HFFc6 (cell line): Measurements from ENCODE around the gene EXOSC6. TPM values are rescaled to one million over a fixed set of nuclear protein-coding genes. Genes with fewer than 3 reads are reported as not detected.
A peak's percentile ranks its signal among the peaks of the same experiment; 100 is the strongest.
"Not testable (repeated sequence)": the region's sequence is repeated elsewhere in the genome, so short reads cannot be mapped to it uniquely, and the experiment has no call there.

ENCODE experiments used
- DNase-seq: peaks from one replicate; pipeline ENCODE4 v3.0.0-alpha.2; 2018
- H3K27ac Mint-ChIP-seq: 2 replicates; pipeline ENCODE4 v1.8.0; 2020; ENCODE audit warnings: mild to moderate bottlenecking, mixed read lengths
- H3K27me3 Mint-ChIP-seq: 2 replicates; pipeline ENCODE4 v1.8.0; 2021; ENCODE audit warnings: mild to moderate bottlenecking, moderate library complexity, mixed read lengths; ENCODE audit not compliant: insufficient read depth
- H3K36me3 Mint-ChIP-seq: 2 replicates; pipeline ENCODE4 v1.8.0; 2021; ENCODE audit warnings: low read depth, mixed read lengths
- H3K4me1 Mint-ChIP-seq: 2 replicates; pipeline ENCODE4 v1.8.0; 2020; ENCODE audit warnings: low read depth, mixed read lengths
- H3K4me3 Mint-ChIP-seq: 2 replicates; pipeline ENCODE4 v1.8.0; 2020; ENCODE audit warnings: mild to moderate bottlenecking, moderate library complexity, mixed read lengths
- H3K9me3 Mint-ChIP-seq: 2 replicates; pipeline ENCODE4 v1.8.0; 2020; ENCODE audit warnings: mild to moderate bottlenecking, mixed read lengths
- CTCF ChIP-seq: fragments of 200-600 bp; sonication (generic); IDR thresholded peaks from 2 replicates; pipeline ENCODE4 v1.5.0; 2021; ENCODE audit warnings: antibody characterized with exemption, mild to moderate bottlenecking
- total RNA-seq, 6 experiments: library from RNA; stranded (reverse); fragmentation: NEBNext Ultra II Directional; extraction: Animal tissue kit (Norgen Biotek cat#: 25700); gene quantifications; 2 replicates in 1 of 6; 3 replicates in 5 of 6; pipeline ENCODE4 v1.2.3, GENCODE V29; 2021

EXOSC6 gene
- total RNA-seq, 6 experiments from 2014 or later = 19.4 to 24.9 (median 21.6) TPM

DNA sequence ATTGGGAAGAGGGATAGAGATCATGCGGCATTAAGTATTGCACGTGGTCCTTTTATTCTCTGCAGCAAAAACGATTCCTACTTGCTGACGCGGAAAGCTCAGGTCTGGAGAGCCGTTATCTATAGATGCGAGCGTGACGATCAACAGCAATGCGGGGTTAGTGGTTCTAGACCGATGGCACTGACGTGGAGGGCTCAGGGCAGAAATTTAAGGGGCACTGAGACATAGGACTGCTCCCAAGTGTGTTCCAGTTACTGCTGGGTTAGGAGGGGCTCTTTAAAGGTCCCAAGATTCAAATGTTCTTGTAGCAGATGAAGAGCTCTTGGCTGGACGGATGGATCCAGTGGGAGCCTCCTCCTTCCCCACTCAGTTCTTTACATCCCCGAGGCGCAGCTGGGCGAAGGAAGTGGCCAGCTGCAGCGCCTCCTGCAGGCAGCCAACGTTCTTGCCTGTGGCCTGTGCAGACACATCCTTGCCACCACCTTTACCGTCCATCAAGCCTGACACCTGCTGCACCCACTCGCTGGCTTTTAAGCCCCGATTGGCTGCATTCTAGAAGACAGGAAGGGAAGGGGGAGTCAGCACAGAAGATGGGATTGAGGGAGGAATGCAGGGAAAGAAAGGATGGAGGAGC lies 732 bp upstream of the EXOSC6 start:
- Mint-ChIP-seq H3K27ac (no peak overlapping the region), H3K4me1 (peaks cover 11% of the 10 kb centered on the region), H3K9me3 (no peaks in the 10 kb centered on the region), H3K36me3 (peaks cover 20% of the 10 kb centered on the region), H3K27me3 (peaks cover 6% of the 10 kb centered on the region; the same call in 1 of the 2 replicates), H3K4me3 (no peak overlapping the region; the same call in 1 of the 2 replicates)
- DNase-seq = no peak
- peak; percentile 65; the same call in 1 of the 2 replicates for TF ChIP-seq CTCF

GRCh38 chr16:70250748-70251628 lies 752 bp downstream of the EXOSC6 start:
- Mint-ChIP-seq H3K9me3 (no peaks in the 10 kb centered on the region), H3K36me3 (peaks cover 20% of the 10 kb centered on the region), H3K4me1 (peaks cover 11% of the 10 kb centered on the region), H3K27ac (peak overlapping the region; percentile 59), H3K27me3 (peaks cover 6% of the 10 kb centered on the region; the same call in 1 of the 2 replicates), H3K4me3 (peak overlapping the region; percentile 85)
- DNase-seq = peak; percentile 28
- TF ChIP-seq CTCF = no peak

DNA sequence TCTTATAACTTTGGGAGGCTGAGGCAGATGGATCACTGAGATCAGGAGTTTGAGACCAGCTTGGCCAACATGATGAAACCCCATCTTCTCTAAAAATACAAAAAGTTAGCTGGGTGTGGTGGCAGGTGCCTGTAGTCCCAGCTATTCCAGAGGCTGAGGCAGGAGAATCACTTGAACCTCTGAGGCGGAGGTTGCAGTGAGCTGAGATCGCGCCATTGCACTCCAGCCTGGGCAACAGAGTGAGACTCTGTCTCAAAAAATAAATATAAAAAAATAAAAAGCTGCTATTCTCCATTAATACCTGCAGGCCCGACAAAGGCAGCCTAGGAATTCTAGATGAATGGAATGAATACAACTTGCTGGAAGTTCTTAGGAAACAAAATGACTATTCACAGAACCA lies 2.0 kb downstream of the EXOSC6 start:
- H3K36me3 Mint-ChIP-seq = peaks cover 20% of the 10 kb centered on the region
- H3K4me3 Mint-ChIP-seq = peak overlapping the region; percentile 71

GRCh38 chr16:70238773-70239172 lies 13.0 kb downstream of the EXOSC6 start:
- H3K4me1 Mint-ChIP-seq, H3K27ac Mint-ChIP-seq: not testable (repeated sequence)

More for the DNA sequence above, 2.0 kb downstream of the EXOSC6 start:
- H3K27ac Mint-ChIP-seq, H3K9me3 Mint-ChIP-seq, DNase-seq, H3K27me3 Mint-ChIP-seq: not testable (repeated sequence)
- peaks cover 11% of the 10 kb centered on the region for H3K4me1 Mint-ChIP-seq

DNA sequence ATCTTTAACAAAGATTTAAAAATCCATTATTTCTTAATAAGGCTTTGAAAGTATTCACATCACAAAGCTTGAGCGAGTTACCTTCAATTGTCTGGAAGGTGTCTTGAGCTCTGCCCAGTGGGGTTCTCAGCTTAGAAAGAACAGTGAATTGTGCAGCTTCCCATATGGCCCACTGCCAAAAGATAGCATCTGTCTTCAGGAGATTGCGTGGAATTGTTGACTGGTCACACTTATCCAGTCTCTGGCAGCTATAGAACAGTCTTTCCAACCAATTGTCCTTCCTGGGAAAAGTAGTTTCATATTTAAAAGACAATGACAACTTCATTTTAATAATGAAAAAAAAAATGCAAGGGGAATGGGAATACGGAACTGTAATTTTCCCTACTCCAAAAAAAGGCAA lies 19.9 kb downstream of the EXOSC6 start:
- H3K4me3 Mint-ChIP-seq = not testable (repeated sequence)

More at GRCh38 chr16:70238773-70239172, 13.0 kb downstream of the EXOSC6 start:
- not testable (repeated sequence) for H3K4me3 Mint-ChIP-seq, H3K9me3 Mint-ChIP-seq, DNase-seq, H3K27me3 Mint-ChIP-seq, H3K36me3 Mint-ChIP-seq

DNA sequence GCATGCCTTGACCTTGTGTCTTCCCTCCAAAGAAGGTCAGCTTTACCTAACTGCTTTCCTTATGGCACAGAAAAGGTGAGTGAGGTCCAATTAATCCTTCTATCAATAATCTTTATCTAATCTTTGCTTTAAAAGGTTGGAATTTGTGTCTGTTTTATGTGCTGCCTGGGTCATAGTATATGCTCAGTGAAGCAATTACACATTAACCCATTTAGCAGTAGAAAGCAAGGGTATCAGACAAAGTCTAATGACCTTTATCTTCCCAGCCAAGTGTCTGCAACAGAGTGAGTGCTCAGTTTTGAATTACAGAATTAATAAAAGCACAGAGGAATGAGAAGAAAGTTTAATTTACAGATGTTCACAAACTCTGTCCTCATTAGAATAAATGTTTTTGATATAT lies 25.7 kb downstream of the EXOSC6 start:
- H3K36me3 Mint-ChIP-seq, H3K27ac Mint-ChIP-seq, H3K27me3 Mint-ChIP-seq, H3K9me3 Mint-ChIP-seq, DNase-seq, H3K4me3 Mint-ChIP-seq: not testable (repeated sequence)
- peaks cover 22% of the 10 kb centered on the region for H3K4me1 Mint-ChIP-seq

More for the DNA sequence above, 19.9 kb downstream of the EXOSC6 start:
- not testable (repeated sequence) for H3K36me3 Mint-ChIP-seq, DNase-seq, H3K27ac Mint-ChIP-seq, H3K4me1 Mint-ChIP-seq, H3K9me3 Mint-ChIP-seq, H3K27me3 Mint-ChIP-seq

DNA sequence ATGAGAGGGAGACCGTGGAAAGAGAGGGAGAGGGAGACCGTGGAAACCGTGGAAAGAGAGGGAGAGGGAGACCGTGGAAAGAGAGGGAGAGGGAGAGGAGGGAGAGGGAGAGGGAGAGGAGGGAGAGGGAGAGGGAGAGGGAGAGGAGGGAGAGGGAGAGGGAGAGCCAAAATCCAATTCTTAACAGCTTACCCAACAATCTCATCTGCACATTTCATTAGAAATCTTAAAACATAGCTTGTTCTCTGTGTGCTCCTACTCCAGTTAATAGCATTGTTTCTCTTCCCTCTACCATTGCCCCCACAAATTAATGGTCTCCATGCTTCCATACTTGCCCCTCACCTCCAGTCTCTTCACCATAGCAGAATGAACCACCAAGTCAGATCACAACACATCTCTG lies 26.3 kb downstream of the EXOSC6 start:
- H3K27ac Mint-ChIP-seq, DNase-seq, H3K9me3 Mint-ChIP-seq, H3K4me3 Mint-ChIP-seq, H3K27me3 Mint-ChIP-seq, H3K36me3 Mint-ChIP-seq: not testable (repeated sequence)
- H3K4me1 Mint-ChIP-seq = peaks cover 22% of the 10 kb centered on the region

- H3K27ac Mint-ChIP-seq, H3K27me3 Mint-ChIP-seq, H3K9me3 Mint-ChIP-seq, H3K36me3 Mint-ChIP-seq, DNase-seq, H3K4me3 Mint-ChIP-seq: not testable (repeated sequence)
- peaks cover 22% of the 10 kb centered on the region for H3K4me1 Mint-ChIP-seq
Observed at GRCh38 chr16:70224645-70225044, 27.1 kb downstream of the EXOSC6 start.

GRCh38 chr16:70223971-70224513 lies 27.7 kb downstream of the EXOSC6 start:
- H3K27me3 Mint-ChIP-seq, H3K27ac Mint-ChIP-seq, H3K9me3 Mint-ChIP-seq, H3K4me3 Mint-ChIP-seq, DNase-seq, H3K36me3 Mint-ChIP-seq: not testable (repeated sequence)
- H3K4me1 Mint-ChIP-seq = peaks cover 19% of the 10 kb centered on the region

DNA sequence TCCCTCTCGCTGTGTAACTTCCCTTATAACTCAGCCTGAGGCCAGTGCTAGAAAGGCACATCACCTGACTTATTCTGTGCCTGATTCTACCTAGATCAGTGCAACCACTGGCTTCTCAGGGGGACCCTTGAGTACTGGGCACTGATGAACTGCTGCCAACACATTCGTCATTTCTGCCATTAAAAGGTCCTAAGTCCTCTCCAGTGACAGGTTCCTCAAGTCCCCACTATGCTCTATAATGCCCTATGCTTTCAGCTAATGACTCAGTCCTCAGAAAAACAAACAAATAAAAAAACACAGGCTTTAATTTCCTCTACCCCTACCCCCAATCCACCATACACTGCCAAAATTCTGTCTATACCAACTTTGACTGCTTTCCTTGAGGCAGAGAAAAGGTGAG lies 28.5 kb downstream of the EXOSC6 start:
- H3K36me3 Mint-ChIP-seq, H3K27me3 Mint-ChIP-seq, DNase-seq, H3K4me3 Mint-ChIP-seq, H3K9me3 Mint-ChIP-seq: not testable (repeated sequence)
- Mint-ChIP-seq H3K4me1 (peaks cover 18% of the 10 kb centered on the region), H3K27ac (peak overlapping the region; percentile 24; the same call in 1 of the 2 replicates)

- H3K36me3 Mint-ChIP-seq, H3K9me3 Mint-ChIP-seq, H3K27me3 Mint-ChIP-seq, H3K4me3 Mint-ChIP-seq, H3K27ac Mint-ChIP-seq, DNase-seq: not testable (repeated sequence)
- H3K4me1 Mint-ChIP-seq = peaks cover 18% of the 10 kb centered on the region
Observed at GRCh38 chr16:70222574-70222973, 29.2 kb downstream of the EXOSC6 start.
